GM19452 (cell line): Measurements from ENCODE around the gene GRSF1.
"Not testable (repeated sequence)": the region's sequence is repeated elsewhere in the genome, so short reads cannot be mapped to it uniquely, and the experiment has no call there.

Experiments
- ATAC-seq: cut with Tn5 transposase; IDR thresholded peaks from one replicate; pipeline ENCODE4 v1.9.1; 2021; ENCODE audit not compliant: unreplicated experiment

GRSF1 gene, protein sequence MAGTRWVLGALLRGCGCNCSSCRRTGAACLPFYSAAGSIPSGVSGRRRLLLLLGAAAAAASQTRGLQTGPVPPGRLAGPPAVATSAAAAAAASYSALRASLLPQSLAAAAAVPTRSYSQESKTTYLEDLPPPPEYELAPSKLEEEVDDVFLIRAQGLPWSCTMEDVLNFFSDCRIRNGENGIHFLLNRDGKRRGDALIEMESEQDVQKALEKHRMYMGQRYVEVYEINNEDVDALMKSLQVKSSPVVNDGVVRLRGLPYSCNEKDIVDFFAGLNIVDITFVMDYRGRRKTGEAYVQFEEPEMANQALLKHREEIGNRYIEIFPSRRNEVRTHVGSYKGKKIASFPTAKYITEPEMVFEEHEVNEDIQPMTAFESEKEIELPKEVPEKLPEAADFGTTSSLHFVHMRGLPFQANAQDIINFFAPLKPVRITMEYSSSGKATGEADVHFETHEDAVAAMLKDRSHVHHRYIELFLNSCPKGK

DNA sequence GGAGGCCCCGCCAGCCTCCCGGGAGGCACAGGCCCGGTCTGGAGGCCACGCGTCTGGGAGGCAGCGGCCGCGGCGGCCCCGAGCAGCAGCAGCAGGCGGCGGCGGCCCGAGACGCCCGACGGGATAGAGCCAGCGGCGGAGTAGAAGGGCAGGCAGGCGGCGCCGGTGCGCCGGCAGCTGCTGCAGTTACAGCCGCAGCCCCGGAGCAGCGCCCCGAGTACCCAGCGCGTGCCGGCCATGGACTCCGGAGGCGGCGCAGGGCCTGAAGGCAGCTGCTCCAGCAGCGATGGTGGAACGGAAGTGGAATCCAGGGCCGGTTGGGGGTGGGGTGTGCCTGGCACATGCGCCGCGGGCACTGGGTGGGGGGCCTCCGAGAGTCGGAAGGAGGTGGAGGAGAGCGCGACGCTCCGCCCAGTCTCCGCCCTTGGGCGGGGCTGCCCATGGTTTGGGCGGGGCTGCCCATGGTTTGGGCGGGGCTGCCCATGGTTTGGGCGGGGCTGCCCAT lies at the start of gene GRSF1:
Gene GRSF1 (minus strand): TSS at position 302 of the 505 bp plus-strand sequence. CDS start 63 bp downstream, at position 239.
- peak; percentile 67 for ATAC-seq

DNA sequence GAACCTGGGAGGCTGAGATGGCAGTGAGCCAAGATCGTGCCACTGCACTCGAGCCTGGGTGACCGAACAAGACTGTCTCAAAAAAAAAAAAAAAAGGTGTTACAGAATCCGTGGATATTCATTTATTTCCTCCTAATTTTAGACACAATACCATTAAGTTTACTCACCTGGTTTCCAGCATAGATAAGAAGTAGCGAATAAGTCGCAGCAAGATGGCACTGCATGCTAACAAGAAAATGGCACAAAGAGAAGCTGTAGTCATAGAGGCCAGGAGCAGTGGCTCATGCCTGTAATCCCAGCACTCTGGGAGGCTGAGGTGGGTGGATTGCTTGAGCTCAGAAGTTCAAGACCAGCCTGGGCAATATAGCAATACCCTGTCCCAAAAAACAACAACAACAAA lies 45.5 kb upstream of the GRSF1 start:
- ATAC-seq, result no peak

DNA sequence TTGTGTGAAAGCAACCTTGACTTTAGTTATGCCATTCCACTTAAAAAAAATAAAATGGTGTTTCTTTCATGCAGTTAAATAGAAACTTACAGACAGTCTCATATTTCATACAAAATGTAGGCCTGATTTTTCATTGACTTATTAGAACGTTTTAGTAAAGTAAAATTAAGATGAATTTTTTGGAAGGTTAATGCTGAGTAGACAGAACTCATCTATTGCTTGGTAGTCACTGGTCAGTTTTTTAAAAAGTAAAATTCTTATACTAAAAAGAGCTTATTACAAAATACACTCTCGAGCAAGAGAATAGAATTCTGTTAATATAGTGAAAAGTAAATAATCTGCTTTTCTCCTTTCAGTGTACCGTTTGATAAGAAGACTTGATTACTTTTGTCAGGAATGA lies 41.0 kb upstream of the GRSF1 start:
- no peak for ATAC-seq

DNA sequence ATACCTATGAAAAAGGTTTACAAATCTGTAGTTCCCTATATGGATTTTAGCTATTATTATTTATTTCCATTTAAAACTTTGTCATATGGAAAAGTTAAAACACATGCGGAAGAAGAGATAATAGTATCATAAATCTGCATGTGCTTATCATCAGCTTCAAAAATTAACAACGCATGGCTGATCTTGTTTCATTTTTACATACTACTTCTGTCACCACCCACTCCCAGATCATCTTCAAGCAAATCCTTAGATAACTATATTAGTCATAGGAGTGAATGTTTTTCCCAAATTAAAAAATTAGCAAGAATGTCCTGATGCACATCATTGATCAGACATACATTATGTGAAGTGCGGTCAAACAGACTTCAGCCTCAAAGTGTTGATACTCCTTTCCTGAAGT lies 37.9 kb upstream of the GRSF1 start:
- no peak for ATAC-seq

DNA sequence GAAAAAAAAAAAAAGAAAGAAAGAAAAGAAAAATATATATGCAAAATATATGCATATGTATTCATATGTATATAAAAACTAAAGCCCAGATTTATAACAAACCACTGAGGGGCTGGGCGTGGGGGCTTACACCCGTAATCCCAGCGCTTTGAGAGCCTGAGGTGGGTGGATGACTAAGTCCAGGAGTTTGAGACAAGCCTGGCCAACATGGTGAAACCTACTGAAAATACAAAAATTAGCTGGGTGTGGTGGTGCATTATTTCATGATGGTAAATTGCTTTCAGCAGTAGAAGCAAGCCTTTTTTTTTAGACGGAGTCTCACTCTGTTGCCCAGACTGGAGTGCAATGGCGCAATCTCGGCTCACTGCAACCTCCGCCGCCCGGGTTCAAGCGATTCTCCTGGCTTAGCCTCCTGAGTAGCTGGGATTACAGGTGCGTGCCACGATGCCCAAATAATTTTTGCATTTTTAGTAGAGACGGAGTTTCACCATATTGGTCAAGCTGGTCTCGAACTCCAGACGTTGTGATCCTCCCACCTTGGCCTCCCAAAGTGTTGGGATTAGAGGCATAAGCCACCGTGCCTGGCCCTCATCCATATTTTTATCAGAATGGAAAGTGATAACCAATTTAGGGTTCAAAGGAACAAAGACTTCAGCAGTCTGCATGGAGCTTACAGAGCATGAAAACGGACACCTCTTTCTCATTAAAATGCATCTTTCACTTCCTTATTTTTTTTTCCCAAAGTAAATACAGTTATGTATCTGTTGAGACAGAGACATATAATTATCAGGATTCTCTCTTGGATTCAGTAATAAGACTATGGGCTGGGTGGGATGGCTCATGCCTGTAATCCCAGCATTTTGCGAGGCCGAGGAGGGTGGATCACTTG lies 34.8 kb upstream of the GRSF1 start:
- ATAC-seq, result peak; percentile 61

DNA sequence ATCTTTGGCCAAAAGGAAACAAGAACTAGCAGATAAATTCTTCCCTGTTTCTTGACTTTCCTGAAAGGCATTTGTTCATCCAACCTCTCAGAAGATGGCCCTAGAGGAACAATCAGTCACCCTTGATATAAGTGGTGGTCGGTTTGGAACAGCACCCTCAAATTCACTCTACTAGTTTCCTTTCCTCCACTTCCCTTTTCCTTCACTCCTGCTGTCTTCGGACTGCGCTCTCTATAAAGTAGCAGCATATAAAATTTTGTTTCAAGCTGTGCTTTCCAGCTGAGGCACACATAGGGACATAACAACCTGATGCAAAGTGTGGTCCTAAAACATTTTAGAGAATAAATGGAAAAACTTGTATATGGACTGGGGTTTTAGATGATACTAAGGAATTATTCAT lies 33.5 kb upstream of the GRSF1 start:
- ATAC-seq, result no peak

DNA sequence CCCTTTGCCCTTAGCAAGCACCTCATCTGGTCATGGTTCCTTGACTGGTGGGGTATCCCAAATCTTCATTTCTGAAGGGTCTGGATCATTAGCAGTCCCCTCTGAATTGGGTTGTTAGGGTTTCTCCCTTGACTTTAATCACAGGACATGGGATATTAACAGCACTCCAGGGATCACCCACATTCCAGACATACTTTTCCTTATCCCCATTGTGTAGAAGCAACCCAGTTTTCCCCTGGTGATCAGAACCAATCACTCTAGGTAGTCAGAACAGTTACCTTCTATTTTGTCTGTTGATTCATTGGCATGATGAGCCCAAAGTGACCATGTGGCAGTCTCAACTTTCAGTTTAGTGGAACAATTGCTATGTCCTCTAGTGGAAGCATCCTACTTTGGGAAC lies 29.1 kb upstream of the GRSF1 start:
- ATAC-seq, result no peak

DNA sequence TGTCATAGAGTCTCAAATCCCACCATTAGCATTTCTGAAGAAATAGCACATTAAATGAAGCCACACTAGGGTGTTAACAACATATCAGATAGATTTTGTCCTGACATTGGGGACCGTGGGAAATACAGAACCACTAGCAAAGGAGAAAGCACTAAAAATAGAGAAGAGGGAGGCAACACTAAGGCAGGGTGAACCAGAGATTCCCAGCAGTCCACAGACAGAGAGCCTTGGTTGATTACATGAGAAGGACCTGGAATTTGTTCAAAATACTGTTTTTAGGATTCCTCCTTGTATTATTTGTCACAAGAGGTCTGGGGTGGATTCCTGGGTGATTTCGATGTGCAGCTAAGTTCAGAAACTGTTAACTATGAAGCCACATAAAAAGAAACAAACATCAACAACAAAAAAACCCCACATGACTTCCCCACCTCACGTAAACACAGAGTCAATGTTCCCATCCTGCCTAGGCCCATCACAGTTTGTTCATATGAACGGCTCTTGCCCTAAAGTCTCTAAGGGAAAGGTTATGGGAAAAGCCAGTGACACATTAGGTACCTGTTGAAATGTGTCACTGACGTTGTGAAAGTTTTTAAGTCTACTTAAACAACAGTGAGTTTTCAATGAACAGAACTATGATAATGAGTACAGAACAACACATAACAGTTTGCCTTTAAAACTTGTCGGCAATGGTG lies 23.6 kb upstream of the GRSF1 start:
- ATAC-seq, result no peak

DNA sequence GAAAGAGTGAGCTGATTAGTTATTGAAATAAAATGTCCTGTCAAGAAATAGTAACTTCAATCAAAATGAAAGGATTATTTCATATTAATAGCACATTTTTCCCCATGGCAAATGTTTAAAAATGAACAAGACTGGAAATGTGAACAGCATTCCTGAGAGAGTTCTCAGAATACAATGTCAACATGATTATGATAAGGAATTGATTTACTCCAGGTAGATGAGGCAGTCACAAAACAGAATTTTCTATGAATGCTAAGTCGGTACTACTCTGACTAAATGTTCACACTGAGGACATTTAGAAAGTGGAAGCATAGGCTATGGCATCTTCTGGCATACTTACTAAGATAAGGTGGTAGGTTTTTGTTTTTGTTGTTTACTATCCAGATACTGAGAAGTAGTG lies 19.4 kb upstream of the GRSF1 start:
- no peak for ATAC-seq

DNA sequence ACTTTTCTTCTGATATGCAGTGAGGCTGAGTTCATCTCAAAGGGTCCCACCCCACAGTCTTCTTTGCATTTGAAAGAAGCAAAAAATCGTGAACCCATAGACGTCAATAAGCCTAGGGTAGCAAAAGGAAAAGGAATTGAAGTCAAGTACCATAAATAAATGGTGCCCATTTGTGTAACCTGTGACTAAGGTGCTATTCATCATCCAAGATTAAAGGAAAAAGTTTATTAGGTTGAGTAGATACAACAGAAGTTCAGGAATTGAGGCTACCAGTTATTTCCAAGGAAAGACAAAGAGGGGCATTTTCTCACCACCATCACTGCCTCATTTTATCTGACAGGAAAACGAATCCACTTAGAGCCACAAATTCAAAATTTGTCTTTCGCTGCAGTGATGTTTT lies 18.8 kb upstream of the GRSF1 start:
- no peak for ATAC-seq

DNA sequence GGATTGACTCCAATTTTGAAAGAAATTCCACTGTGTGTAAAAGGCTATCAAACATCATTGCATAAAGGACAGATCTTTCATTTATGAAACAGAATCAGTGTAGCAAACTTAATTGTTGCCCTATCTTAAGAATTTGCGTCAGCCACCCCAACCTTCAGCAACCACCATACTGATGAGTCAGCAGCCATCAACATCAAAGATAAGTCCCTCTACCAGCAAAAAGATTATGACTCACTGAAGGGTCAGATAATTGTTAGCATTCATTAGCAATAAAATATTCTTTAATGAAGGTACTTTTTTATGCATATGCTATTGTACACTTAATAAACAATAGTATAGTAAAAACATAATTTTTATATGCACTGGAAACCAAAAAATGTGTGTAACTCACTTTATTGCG lies 15.8 kb upstream of the GRSF1 start:
- no peak for ATAC-seq

DNA sequence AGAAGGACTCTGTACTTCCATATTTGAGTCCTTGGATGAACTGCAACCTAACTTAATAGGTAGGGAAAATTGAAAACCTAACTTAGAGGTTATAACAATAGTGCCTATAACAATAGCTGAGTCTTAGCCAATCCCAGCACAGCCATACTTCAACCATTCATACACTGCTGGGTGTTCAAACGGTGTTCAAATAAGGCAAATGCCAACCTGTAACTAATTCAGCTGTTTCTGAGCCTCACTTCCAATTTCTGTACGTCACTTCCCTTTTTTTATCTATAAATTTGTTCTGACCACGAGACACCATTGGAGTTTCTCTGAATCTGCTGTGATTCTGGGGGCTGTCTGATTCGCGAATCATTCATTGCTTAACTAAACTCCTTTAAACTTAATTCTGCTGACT lies 9.6 kb upstream of the GRSF1 start:
- no peak for ATAC-seq

DNA sequence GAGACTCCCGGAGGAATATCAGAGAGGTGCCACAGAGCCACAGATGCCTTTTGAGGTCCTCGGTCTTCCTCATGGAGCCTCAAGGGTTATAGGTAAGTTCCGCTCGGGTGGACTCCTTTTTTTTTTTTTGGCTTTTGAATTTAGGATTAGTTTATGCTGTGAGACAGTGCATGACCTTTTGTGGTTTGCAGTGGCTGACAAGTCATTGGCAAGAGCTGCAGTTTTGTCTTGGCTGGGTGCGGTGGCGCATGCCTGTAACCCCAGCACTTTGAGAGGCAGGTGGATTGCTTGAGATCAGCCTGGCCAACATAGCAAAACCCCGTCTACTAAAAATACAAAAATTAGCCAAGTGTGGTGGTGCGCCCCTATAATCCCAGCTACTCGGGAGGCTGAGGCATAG lies 4.5 kb upstream of the GRSF1 start:
- no peak for ATAC-seq

DNA sequence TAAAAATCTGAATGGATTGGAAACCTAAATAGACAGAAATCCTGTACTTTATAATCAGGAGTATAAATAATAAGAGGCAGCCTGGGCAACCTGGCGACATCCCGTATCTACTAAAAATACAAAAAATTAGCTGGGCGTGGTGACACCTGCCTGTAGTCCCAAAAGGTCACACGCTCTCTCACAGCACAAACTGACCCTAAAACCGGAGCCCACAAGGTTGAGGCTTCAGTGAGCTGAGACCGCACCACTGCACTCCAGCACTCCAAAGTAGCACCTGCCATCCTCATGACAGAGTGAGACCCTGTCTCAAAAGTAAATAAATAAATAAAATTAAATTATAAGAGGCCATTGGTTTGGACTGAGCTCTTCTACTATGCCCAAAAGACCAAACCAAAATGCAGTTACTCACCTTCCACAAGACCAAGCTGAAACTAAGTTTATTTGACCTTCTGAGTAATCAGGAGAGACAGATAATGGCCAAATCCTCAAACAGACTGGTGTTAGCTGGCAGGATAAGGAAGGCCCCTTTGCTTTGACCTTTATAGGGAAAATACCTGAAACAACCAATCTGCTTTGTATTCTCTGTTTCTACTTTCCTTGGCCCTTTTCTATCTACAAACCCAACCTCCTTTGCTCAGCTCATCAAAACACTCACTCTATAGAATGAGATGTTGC lies 3.2 kb upstream of the GRSF1 start:
- ATAC-seq, result no peak

DNA sequence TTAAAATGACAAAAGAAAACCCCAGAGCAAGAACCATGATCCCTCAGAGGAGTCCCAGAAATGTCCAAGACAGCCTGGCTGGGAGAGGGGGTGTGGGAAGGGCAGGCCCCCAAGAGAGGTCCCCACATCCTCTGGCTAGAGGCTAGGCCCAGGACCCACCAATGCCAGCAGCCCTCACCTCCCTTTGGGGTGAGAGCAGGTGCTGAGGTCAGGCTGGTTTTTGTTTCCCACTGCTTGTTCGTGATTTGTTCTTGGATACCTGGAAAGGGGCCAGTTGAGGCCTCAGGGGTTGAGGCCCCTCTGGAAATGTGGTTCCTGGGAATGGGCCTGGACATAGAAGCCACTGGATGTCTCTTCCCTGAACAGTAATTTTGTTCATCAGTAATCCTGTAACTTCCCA lies 2.3 kb upstream of the GRSF1 start:
- no peak for ATAC-seq

DNA sequence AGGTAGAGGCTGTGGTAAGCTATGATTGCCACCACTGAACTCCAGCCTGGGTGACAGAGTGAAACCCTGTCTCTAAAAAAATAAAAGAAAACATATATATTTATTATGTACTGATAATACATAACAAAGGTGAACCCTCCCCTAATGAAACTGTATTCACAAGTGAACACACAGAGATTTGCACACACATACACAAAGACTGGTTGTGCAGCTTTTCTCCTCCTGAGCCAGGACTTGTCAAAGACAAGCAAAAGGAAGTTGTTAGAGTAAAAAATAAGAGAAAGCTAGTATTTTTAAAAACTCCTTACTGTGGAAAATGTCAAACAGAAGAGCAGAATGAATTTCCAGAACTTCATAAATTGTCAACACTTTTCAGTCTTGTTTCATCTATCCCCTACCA lies 1.5 kb upstream of the GRSF1 start:
- ATAC-seq, result no peak

DNA sequence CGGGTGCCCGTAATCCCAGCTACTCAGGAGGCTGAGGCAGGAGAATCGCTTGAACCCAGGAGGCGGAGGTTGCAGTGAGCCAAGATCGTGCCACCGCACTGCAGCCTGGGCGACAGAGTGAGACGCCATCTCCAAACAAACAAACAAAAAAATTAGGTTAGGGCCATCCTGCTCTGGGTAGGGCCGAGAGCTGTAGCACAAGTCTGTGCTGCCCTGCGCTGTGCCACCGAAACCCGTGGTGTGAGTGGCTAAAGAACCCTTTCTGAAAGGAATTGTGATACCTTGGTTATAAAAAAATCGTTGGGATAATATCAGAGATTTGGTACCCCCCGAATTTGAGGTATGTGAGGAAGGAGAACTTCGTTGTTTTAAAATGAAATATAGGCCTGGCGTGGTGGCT lies 941 bp upstream of the GRSF1 start:
- not testable (repeated sequence) for ATAC-seq

DNA sequence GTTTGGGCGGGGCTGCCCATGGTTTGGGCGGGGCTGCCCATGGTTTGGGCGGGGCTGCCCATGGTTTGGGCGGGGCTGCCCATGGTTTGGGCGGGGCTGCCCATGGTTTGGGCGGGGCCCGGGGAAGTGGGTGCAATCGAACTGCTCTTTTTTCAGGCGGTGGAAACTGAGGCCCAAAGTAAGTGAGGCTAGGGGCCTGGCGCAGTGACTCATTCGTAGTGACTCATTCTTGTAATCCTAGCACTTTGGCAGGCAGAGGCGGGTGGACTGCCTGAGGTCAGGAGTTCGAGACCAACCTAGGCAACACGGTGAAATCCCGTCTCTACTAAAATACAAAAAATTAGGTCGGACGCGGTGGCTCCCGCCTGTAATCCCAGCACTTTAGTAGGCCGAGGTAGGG lies 447 bp upstream of the GRSF1 start:
- ATAC-seq, result not testable (repeated sequence)

DNA sequence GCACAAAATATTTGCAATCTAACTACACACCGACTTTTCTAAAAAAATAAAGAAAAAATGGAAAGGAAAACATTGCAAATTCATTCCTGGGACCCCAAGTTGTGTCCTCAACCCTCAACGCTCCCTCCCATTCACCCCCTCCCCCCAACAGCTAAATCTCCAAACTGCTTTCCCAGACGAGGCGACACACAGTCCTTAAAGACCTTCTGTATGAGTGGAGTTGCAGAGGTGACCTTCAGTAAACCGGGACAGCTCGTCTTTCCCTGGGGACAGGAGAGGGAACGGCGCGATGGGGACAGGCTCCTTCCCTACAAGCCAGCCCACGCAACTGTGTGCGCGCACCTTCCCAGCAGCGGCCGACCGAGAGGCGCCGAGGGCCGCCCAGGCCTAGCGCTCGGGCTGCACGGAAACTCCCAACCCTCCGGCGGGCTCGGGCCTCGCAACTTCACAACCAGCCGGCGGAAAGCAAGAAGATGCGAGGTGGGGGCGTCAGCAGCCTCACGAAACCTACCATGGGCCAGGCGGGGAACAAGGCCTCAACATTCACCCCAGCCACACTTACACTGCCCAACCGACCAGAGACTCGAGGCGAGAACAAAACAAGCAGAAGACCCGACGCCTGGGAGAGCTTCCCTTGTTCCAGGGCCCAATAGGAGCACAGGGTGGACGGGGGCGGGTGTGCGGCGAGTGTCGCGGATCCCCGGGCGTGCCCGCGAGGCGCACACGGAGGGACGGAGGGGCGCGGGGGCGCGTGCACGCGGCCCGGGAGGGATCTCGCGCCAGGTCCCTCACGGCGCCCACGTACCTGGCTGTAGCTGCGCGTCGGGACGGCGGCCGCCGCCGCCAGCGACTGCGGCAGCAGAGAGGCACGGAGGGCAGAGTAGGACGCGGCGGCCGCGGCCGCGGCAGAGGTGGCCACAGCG lies 763 bp downstream of the GRSF1 start:
- peak; percentile 64 for ATAC-seq

DNA sequence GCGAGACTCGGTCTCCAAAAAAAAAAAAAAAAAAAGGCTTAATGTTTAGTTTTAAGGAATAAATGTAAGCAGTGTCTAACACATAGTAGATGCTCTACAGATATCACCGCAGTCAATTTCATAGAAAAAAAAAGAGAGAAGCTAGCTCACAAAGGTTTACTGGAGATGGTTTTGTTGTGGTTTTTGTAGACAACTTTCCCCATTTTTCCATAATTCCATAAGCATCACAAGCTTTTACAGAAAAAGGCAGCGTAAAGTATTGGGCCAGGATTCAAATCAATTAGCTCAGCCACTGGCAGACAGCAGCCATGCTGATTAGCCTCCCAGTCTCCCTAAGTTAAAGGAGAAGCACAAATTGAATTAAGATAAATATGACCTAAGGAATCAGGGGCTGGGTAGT lies 1.5 kb downstream of the GRSF1 start:
- no peak for ATAC-seq
